Stimulated activated CD8-positive, alpha-beta memory T cell treated with anti-CD3 and anti-CD28 coated beads, Interleukin-7, amount 100 ng/mL, for 48 hours (primary cell): ENCODE measurements around the gene COPZ1.
A peak's percentile ranks its signal among the peaks of the same experiment; 100 is the strongest.

Experiments used
- DNase-seq, 2 donors: peaks; one replicate each; pipeline ENCODE4 v3.0.0-alpha.2; 2020; ENCODE audit warnings: low read depth in 1 of 2; ENCODE audit errors: extremely low read depth in 1 of 2

COPZ1 gene

GRCh38 chr12:54357506-54358190 lies 32.7 kb downstream of the COPZ1 start:
- DNase-seq, result no peak

DNA sequence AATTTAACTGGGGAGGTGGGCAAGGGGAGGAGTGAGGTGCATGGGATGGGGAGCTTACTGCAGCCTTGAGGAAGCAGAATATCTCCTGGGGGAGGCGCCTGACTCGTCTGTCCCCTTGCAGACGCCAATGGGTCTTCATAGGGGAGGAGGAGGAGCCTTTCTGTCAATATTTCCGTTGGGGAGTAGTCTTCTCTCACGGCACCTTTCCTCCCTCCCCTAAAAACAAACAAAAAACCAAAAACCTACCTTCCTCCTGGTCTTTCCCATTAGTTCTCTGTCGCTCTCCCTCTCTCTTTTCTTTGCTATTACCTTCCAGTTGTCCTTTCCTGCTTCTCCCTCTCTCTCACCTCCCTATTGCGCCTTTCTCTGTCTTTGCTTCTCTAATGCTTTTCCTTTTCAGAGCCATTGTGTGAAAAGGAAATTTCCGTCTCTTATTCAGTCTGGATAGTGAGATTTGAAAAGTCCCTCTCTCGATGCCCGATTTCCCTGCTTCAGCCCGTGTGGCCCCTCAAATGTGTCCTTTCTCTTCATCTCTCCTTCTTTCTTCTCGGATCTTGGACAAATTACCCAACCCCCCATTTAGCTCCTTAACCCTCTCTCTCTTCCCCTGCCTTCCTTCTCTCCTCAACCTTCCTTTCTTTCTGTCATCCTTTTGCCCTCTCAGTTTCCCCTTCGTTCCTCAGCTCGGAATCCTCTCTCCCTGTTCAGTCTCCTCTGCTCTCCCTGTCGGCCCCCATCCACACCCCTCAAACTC lies 33.4 kb downstream of the COPZ1 start:
- DNase-seq, result no peak

DNA sequence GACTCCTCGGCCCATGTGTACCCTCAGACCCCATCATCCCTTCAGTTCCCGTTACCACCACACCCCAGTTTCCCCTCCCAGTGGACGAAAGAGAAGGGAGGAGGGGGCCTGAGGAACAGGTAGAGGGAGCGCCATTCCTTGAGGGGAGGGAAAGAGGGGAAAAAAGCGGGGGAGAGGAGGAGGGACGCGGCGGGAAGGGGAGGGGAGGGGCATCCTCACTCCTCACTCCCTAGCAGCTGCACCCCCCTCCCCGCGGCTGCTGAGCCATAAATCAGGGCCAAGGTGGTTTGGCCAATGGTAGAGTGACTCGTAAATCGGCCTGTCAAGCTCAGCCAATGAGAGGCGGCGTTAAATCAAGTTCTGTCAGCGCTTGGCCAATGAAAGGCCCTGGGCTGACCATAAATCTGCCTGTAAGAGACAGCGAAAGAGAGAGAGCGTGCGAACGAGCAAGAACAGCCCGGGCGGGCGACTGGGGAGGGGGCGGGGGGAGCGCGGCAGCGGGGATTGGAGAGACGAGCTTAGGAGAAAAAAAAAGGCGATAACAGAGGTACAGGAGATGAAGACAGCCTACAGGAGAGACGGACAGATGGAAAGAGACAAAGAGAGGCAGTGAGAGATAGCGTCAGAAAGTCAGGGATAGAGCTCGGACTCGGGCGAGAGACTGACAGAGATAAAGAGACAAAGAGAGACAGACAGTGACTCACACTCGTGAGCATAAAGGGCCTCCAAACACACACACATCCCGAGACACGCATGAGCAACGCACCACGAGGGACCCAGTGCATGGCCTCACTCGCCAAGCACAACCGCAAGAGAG lies 34.2 kb downstream of the COPZ1 start:
- DNase-seq, result peak; percentile 74 to 93

DNA sequence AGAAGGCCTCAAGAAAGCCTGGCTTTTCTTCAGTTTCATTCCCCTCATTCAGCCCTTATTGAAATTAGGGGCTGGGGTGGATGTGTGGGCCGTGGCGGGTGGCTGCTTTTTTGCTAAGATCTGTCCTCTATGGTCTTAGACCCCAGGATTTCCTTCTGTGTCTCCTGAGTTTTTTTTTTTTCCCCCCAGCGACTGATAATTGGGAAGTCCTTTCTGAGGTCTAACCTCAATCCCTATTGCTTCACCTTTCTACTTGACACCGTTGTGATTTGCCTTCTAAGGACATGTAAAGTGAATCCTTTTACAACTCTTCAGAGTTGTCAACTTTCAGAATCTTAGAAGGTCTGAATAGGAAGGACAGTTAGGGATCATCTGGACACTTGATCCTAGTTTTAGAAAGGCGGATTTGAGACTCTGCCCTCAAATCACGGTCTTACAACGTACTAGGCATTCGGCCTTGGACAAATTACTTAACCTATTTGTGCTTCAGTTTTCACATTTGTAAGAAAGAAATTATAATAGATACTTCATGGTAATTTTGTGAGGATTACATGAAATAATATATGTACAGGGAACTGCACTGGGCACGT lies 34.9 kb downstream of the COPZ1 start:
- no peak for DNase-seq

- no peak for DNase-seq
Observed at GRCh38 chr12:54360717-54361456, 36.0 kb downstream of the COPZ1 start.

DNA sequence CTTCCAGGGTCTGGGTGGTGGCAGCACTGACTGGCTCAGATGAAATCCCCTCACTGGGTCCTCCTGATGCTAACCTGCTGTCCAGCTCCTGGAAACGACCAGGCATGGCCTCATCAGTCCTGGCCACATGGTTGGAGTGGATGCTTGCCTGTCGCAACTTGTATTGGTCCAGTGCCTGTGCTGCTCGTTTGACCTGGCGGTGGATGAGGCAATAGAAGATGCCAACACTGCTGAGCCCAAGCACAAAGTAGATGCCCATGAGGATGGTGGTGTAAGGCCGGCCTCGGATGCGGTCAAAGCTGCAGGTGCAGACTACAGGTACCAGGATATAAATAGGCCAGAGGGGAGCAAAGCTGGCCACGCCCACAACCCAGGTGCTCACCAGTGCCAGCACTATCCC lies 38.1 kb downstream of the COPZ1 start:
- no peak for DNase-seq

DNA sequence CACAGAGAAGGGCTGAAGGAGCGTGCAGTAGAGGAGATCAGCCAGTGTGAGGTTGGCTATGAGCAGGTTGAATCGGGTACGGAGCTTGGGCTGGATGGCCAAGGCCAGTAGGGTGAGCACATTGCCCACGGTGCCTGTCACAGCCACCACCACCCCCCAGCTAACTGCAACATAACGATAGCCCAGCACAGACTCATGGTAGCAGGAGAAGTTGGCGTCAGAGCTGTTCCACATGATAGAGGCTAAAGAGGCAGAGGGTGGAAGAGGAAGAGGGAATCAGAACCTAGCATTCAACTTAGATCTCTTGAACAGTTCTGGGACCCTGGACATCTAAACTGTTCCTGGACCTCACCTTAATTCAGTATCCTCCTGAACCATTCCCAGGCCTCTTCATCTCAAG lies 38.7 kb downstream of the COPZ1 start:
- no peak for DNase-seq

DNA sequence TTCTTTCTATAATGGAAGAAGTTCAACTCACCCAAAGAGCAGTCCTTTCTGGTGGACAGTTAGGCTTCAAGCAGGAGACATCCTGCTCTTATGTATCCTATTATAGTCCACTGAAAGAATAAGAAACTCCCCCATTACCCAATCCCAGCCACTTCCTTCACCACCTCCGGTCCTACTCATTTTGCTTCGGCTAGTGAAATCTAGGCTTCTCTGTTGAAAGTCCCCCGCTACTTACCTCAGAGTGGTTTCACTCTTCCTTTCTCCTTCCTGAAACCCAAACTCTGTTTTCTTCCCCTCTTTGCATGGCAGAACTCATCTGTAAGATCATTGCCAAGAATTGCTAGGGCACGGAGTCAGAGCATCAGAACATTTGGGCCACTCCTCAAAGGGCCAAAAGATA lies 39.5 kb downstream of the COPZ1 start, which contains the start of gene GPR84:
GPR84 (minus strand) TSS at position 74 of the 400 bp plus-strand sequence. CDS start 635 bp downstream, outside the sequence.
- DNase-seq, result peak in 1 of 2 donors; percentile 45

DNA sequence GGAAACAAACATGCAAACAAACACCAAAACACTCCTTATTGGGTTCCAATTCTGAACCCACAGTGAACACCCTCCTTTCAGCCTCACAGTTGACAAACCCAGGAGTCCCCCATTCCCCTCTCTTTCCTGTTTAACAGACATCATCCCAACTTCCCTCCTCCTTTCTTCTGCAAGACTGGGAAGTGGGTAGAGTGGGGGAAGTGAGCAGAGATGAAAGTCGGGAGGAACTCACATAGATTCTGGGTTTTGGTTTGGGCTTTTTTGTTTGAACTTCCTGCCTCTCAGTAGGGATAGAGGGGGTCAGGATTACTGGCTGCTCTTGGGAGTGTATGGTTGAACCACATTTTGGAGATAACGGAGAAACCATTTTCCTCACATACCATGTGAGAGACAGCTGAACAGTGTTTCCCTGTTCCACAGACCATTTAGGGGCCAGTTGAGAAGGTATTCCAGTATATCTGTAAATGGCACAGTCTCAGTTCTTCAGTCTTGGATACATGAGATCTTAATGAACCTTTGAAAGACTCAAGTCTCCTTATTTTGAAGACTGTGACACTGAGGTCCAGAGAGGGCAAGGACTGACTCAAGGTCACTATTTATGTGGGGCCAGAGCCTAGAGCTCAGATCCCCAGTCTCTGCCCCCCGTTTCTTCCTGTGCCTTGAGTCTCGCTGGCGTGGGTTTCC lies 43.2 kb downstream of the COPZ1 start:
- DNase-seq, result no peak

GRCh38 chr12:54368709-54369596 lies 44.0 kb downstream of the COPZ1 start:
- peak; percentile 67 to 77 for DNase-seq

DNA sequence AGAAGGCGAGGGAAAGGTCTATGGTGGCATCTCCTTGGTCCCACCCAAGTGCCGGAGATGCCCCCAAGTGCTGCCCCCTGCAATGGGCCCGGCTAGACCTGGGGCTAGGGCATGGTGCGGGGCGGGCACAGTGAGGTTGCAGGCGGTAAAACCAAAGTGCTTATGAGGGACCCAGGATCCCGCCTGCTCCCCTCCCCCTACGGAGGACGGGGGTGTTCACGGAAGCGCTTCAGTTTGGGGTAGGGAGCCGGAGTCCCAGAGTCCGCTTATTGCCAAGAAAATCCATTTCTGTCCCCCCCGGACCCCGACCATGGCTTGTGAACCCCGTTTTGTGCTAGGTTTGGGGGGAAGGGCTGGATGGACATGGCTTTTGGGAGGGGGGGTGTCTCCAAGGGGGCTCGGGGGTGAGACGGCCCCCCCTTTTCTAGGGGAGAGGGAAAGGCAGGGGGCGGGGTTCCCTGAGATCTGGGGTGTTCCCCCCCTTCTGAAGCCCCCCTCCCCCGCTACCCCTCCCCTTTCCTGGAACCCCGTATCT lies 44.7 kb downstream of the COPZ1 start:
- no peak for DNase-seq

DNA sequence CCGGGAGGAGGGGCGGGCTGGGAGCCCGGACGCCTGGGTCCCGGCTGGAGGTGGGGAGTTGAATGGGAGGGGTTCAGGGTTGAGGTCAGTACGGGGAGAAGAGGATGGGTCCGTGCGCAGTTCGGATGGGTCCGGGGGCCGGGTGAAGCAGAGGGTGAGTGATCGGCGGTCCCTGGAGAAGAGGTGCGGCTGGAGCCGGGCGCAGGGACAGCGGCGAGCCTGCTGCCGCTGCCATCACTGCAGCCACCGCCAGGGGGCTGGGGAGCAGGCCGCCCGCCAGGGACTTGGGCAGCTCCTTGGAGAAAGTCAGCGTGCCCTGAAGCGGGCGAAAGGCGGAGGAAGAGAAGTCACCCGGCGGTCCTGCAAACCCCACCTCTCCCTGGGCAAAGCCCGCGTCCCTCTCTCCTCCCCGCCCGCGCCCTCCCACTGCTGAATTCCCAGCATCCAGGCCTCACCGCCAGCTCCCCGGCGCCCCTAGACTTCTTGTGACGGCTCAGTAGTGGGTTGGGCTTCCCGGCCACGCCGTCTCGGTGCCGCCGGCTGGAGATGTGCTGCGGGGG lies 45.3 kb downstream of the COPZ1 start:
- no peak for DNase-seq

- no peak for DNase-seq
Observed at GRCh38 chr12:54371328-54372112, 46.6 kb downstream of the COPZ1 start.

DNA sequence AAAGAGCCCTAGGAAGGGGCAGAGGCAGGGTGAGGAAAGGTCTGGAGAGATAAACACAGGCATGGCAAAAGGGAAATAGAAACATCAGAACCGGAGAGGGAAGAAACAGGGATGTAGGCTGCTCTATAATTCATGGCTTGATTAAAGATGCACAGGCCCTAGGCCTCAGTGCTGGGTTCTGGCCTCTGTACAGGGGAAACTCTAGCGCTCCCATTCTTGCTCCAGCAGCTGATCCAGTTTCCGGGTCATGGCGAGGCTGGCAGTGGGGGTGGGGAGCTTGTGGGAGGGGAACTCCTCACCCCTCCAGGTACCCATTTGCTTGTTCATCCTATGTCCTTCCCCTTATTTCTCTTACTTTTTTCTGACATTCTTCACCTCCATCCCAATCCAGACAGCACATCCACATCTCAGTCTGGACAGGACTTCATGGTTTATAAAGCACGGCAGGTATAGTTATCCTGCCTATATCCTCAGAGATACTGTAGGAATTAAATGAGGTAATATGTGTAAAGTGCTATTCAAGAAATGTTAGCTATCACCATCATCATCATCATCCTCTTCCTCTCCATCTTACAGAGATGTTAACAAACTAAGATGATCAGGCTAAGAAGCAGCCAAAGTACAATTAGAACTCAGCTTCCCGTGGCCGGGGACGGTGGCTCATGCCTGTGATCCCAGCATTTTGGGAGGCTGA lies 47.3 kb downstream of the COPZ1 start:
- no peak for DNase-seq

- DNase-seq, result no peak
Observed at GRCh38 chr12:54373649-54374561, 49.0 kb downstream of the COPZ1 start.
